Measurements from ENCODE around the gene ENTHD1.

DNA sequence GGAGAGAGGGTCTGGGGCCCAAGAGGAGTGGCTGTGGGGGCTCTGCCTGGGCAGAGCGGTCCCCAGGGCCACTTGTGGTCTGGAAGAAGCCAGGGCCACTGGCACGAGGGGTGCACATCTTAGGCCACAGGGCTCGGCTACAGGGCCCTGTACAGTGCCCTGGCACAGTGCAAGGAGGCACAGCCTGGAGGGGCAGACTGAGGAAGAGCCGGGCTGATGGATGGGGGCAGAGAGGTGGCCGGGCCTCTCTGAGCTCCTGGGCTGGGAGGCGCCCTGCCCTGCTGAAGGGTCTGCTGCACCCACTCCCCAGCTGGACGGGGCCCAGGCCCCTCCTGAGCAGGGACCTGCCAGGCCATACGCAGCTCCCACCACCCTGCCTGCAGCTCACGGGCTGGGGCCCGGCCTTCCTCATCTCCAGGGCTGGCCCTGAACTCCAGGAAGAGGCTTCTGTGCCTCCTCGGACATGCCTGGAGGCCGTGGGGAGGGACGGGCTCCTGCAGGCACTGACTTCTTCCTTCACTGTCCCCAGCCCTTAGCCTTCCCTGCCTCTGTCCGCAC is 199.5 kb downstream of the ENTHD1 start:
- TF ChIP-seq POLR2A (IDR thresholded peaks at IDR 0.05) = no peak
- TF ChIP-seq, protein P1, sequence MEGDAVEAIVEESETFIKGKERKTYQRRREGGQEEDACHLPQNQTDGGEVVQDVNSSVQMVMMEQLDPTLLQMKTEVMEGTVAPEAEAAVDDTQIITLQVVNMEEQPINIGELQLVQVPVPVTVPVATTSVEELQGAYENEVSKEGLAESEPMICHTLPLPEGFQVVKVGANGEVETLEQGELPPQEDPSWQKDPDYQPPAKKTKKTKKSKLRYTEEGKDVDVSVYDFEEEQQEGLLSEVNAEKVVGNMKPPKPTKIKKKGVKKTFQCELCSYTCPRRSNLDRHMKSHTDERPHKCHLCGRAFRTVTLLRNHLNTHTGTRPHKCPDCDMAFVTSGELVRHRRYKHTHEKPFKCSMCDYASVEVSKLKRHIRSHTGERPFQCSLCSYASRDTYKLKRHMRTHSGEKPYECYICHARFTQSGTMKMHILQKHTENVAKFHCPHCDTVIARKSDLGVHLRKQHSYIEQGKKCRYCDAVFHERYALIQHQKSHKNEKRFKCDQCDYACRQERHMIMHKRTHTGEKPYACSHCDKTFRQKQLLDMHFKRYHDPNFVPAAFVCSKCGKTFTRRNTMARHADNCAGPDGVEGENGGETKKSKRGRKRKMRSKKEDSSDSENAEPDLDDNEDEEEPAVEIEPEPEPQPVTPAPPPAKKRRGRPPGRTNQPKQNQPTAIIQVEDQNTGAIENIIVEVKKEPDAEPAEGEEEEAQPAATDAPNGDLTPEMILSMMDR (IDR thresholded peaks at IDR 0.05) = no peak
